ENCODE measurements around the gene GLP2R. TPM values are rescaled to one million over a fixed set of nuclear protein-coding genes. Genes with fewer than 3 reads are reported as not detected.

Gene GLP2R
- total and polyA plus RNA-seq, 2 of the 13 experiments (the other 11 are each of a cell fraction or from before 2014, with no cell fraction given) = 0.65 to 1.4 TPM

- TF ChIP-seq TARDBP (CRISPR knock-in tag; IDR thresholded peaks at IDR 0.05) (no peak), ELF1 (CRISPR knock-in tag; IDR thresholded peaks at IDR 0.05) (no peak), HES4 (CRISPR knock-in tag; IDR thresholded peaks at IDR 0.05; ENCODE audit: borderline replicate concordance) (no peak), PREB (CRISPR knock-in tag; IDR thresholded peaks at IDR 0.05) (no peak), HMGA1 (CRISPR knock-in tag; conservative IDR thresholded peaks at IDR 0.05) (no peak), ZNF121 (CRISPR knock-in tag; IDR thresholded peaks at IDR 0.05) (no peak), ZBTB14 (CRISPR knock-in tag; IDR thresholded peaks at IDR 0.05) (no peak)
Observed at GRCh38 chr17:9860851-9861250, 35.1 kb downstream of the GLP2R start (continued).

GRCh38 chr17:9862220-9862619 lies 36.5 kb downstream of the GLP2R start:
- no peaks in the 10 kb centered on the region for H3K79me2 ChIP-seq (ENCODE audit: insufficient read depth, low read length)
- FAIRE-seq (no peak), DNase-seq (ENCODE audit: low spot score) (no peak), ATAC-seq (no peak)
- H3K4me3 ChIP-seq (replicated peaks in 1 of 3; ENCODE audit: insufficient read depth in 1 of 3, low read depth in 2 of 3, low read length in 3 of 3) = no peak overlapping the region
- H4K20me1 ChIP-seq (ENCODE audit: insufficient read depth, low read length) = no peaks in the 10 kb centered on the region
- no peaks in the 10 kb centered on the region for H3K27me3 ChIP-seq (ENCODE audit: control insufficient read depth in 1 of 2, insufficient read depth in 2 of 2, low read length in 2 of 2)
- H3K9me3 ChIP-seq (ENCODE audit: low read length) = no peaks in the 10 kb centered on the region
- H3K4me2 ChIP-seq (ENCODE audit: low read depth, low read length) = no peak overlapping the region
- no peak overlapping the region for H3K27ac ChIP-seq (ENCODE audit: extremely low read length, insufficient read depth, low read length)
- TF ChIP-seq ETV5 (CRISPR knock-in tag; IDR thresholded peaks at IDR 0.05; ENCODE audit: borderline replicate concordance) (no peak), CREM (IDR thresholded peaks at IDR 0.05) (no peak), CREM (CRISPR knock-in tag; IDR thresholded peaks at IDR 0.05) (no peak), PHF20 (CRISPR knock-in tag; IDR thresholded peaks at IDR 0.05) (no peak), FOXP1 (IDR thresholded peaks at IDR 0.05) (no peak), FOXP1 (CRISPR knock-in tag; IDR thresholded peaks at IDR 0.05) (no peak), ZNF749 (CRISPR knock-in tag; IDR thresholded peaks at IDR 0.05; ENCODE audit: borderline replicate concordance) (no peak), ETV6 (CRISPR knock-in tag; conservative IDR thresholded peaks at IDR 0.05) (no peak)
- in situ Hi-C loops (cut with HindIII; ENCODE audit: extremely low pct_ligation_motif_present, low pct_unique_long_range_greater_than_20kb) = no loop called here
- ChIA-PET POLR2A (no interaction called here), CTCF (ENCODE audit: low intra/inter-chr PET ratio, low total read pairs) (no interaction called here)
- no peak overlapping the region for H3K9ac ChIP-seq (ENCODE audit: insufficient read depth, low read depth, low read length)
- BruUV-seq (replicated peaks) = no TSS peak
- H3K36me3 ChIP-seq (replicated peaks in 1 of 2; ENCODE audit: control insufficient read depth in 1 of 2, insufficient read depth in 2 of 2, low read length in 2 of 2) = no peaks in the 10 kb centered on the region
- H3K4me1 ChIP-seq (ENCODE audit: insufficient read depth, low read length) = no peaks in the 10 kb centered on the region
- WGBS (ENCODE audit: low lambda C conversion rate) = 0% methylated on average over 1 of the region's 1 CpG
- H2AFZ ChIP-seq (ENCODE audit: low read length) = no peak overlapping the region
- intact Hi-C loops (cut with micrococcal nuclease; ENCODE audit: unreplicated experiment) = no loop called here
